NCI-H446 treated with DMSO at 0.1 percent for 48 hours (cell line): ENCODE results near the gene SLC2A6.

Source experiments
- DNase-seq: peaks from one replicate; lab custom pipeline; 2025; lab: John Stamatoyannopoulos, UW

Gene SLC2A6

GRCh38 chr9:133440874-133441273 lies 38.0 kb downstream of the SLC2A6 start:
- no peak for DNase-seq

DNA sequence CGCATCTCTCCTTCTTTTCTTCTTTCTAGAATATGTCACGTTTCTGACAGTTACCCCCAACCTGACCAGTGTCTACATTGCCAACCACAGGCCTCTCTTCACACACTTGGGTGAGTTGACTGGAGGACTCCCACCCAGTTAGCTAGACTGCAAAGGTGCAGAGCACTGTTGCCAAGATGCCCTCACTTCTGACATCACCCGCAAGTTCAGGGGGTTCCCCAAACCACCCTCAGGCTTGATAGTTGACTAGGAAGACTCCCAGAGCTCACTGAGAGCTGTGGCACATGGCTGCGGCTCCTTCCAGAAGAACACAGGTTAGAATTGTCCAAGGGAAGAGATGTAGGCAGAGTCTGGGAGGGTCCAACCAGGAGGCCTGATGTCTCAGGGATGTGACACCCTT lies 39.6 kb downstream of the SLC2A6 start:
- no peak for DNase-seq

DNA sequence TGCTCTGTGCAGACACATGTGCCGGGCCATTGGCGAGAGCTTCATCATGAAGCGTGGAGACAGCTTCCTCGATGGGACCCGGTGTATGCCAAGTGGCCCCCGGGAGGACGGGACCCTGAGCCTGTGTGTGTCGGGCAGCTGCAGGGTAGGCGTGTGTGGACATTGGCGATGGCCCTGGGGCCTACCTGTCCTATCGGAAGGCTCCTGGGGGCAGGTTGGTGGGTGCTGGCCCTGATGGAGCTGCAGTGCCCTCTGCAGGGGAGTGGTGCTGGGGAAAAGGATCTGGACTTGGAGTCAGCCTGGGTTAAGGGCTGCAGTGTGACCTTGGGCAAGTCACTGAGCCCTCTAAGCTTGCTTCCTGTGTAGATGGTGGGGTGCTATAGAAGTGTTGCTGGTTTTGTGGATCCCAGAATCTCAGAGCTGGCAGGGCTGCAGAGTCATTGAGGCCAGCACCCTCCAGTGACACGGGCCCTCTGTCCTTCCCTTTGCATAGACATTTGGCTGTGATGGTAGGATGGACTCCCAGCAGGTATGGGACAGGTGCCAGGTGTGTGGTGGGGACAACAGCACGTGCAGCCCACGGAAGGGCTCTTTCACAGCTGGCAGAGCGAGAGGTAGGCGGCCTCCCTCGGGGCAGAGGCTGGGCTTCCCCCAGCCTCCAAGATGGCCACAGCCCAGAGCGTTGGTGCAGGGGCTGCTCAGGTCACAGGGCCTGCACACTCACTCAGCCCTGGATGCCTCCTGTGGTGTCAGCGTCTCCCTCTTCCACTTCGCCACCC lies 41.0 kb downstream of the SLC2A6 start:
- no peak for DNase-seq

GRCh38 chr9:133436681-133437080 lies 42.2 kb downstream of the SLC2A6 start:
- DNase-seq, result no peak

GRCh38 chr9:133433351-133433843 lies 45.5 kb downstream of the SLC2A6 start:
- DNase-seq, result no peak

- no peak for DNase-seq
Observed at GRCh38 chr9:133430244-133430643, 48.7 kb downstream of the SLC2A6 start.

- DNase-seq, result no peak
Observed at GRCh38 chr9:133429641-133430161, 49.2 kb downstream of the SLC2A6 start.

DNA sequence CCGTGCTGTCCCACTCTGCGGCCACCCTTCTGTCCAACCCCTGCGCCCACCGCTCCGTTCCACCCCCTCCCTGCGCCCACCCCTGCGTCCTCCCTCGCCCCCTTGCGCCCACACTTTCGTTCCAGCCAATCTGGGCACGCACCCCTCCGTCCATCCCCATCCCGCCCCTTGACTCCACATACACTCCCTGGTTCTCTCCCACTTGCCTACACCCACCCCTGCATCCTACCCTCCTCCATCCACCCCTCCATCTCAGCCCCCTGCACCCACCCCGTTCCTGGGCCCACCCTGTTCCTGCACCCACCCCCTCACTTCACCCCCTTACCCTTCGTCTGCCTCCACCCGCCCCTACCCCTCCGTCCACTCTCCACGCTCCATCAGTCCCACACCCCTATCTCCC lies 49.7 kb downstream of the SLC2A6 start:
- no peak for DNase-seq

GRCh38 chr9:133428617-133429101 lies 50.2 kb downstream of the SLC2A6 start:
- no peak for DNase-seq

GRCh38 chr9:133427658-133428348 lies 51.1 kb downstream of the SLC2A6 start:
- DNase-seq, result no peak

- DNase-seq, result no peak
Observed at GRCh38 chr9:133426011-133426410, 52.9 kb downstream of the SLC2A6 start.

DNA sequence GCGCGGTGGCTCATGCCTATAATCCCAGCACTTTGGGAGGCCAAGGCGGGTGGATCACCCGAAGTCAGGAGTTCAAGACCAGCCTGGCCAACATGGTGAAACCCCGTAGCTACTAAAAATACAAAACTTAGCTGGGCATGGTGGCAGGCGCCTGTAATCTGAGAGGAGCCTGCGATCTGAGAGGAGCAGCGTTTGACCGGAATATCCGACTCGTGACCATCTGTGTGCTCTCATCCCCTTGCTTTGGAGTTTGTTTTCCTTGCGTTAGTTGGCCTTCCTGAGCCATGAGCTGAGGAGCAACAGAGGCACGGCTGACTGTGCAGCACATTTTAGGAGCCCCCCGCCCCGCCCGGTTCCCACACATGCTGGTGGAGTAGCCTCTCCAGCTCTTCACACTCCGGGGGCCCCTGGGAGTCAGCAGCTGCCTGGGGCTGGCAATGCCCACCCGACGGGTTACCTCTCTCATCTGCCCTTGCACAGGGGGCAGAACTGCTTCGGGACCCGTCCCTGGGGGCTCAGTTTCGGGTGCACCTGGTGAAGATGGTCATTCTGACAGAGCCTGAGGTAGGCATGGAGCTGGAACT lies 53.8 kb downstream of the SLC2A6 start:
- DNase-seq, result no peak

- no peak for DNase-seq
Observed at GRCh38 chr9:133424187-133424586, 54.7 kb downstream of the SLC2A6 start.

DNA sequence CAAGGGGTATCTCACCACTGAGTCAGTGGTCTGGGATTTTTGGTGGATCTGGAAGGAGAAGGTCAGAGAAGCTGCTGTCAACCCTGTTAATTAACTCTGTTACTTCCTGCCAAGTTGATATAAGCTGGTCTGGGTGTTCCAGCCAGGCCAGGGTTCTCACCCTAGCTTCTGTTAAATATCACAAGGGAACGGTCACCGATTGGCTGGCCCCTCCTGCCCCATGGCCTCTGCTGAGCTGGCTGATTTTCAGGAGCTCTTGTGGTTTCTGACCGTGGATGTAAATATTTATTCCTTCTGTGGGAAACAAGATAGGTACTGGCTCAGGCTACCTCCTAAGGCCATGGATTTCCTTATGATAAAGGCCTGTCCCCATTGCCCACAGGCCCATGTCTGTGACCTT lies 55.7 kb downstream of the SLC2A6 start:
- no peak for DNase-seq

- DNase-seq, result no peak
Observed at GRCh38 chr9:133421615-133422542, 57.0 kb downstream of the SLC2A6 start, which contains the start of gene ADAMTS13. Gene ADAMTS13 (plus strand): TSS chr9:133422367. CDS start chr9:133422444, 77 bp downstream.
